Islet of Langerhans (tissue), 1 donor: ENCODE measurements around the gene FAM107A.
"Not testable (repeated sequence)": the region's sequence is repeated elsewhere in the genome, so short reads cannot be mapped to it uniquely, and the experiment has no call there.

Experiments
- FAIRE-seq: peaks from one replicate; lab custom pipeline; 2011; peaks lifted over from hg19 to GRCh38; lab: Jason Lieb, UNC

The FAM107A gene

GRCh38 chr3:58535531-58536500 lies 41.4 kb downstream of the FAM107A start:
- no peak for FAIRE-seq

- no peak for FAIRE-seq
These were observed 42.3 kb downstream of the FAM107A start for GRCh38 chr3:58534592-58535494.

- FAIRE-seq = no peak
These were observed 44.4 kb downstream of the FAM107A start for GRCh38 chr3:58532794-58533220.

GRCh38 chr3:58531956-58532355 lies 45.2 kb downstream of the FAM107A start:
- FAIRE-seq = no peak

- no peak for FAIRE-seq
These were observed 45.6 kb downstream of the FAM107A start for GRCh38 chr3:58531555-58531954.

- FAIRE-seq = no peak
These were observed 46.8 kb downstream of the FAM107A start for GRCh38 chr3:58530354-58530865.

GRCh38 chr3:58529516-58530353 lies 47.5 kb downstream of the FAM107A start:
- no peak for FAIRE-seq

GRCh38 chr3:58528629-58529028 lies 48.6 kb downstream of the FAM107A start:
- FAIRE-seq = peak; percentile 69

GRCh38 chr3:58527440-58527839 lies 49.8 kb downstream of the FAM107A start:
- FAIRE-seq = not testable (repeated sequence)

- no peak for FAIRE-seq
These were observed 50.7 kb downstream of the FAM107A start for GRCh38 chr3:58526515-58526957.

GRCh38 chr3:58524326-58524888 lies 52.8 kb downstream of the FAM107A start:
- no peak for FAIRE-seq

- FAIRE-seq = no peak
These were observed 54.3 kb downstream of the FAM107A start for GRCh38 chr3:58522759-58523425.

- no peak for FAIRE-seq
These were observed 55.1 kb downstream of the FAM107A start for GRCh38 chr3:58521917-58522631.

- FAIRE-seq = no peak
These were observed 55.9 kb downstream of the FAM107A start for GRCh38 chr3:58521336-58521670.

- no peak for FAIRE-seq
These were observed 56.5 kb downstream of the FAM107A start for GRCh38 chr3:58520403-58521335.

- FAIRE-seq = no peak
These were observed 57.4 kb downstream of the FAM107A start for GRCh38 chr3:58519668-58520402.

GRCh38 chr3:58518291-58518789 lies 58.9 kb downstream of the FAM107A start:
- FAIRE-seq = no peak

- no peak for FAIRE-seq
These were observed 62.8 kb downstream of the FAM107A start for GRCh38 chr3:58514405-58514804.
